ENCODE data around the gene PLPPR5.

DNA sequence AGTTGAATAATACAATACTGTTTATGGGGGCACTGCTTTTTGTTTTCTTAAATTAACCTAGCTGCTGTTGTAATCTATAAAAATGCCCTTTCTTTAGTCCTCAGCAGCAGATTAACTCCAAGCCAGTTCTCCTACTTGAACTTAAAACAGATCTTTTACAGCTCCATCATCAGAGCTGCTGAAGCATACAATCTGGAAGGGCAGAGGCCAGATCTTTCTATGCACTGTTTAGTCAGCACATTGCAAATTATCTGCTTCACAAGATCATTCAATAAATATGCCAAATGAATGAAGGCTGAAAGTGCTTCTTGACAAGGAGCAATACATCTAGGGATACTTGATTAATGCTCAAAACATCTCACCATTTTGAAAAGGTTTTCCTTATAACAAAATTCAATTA, 115.8 kb downstream of the PLPPR5 start:
- TF ChIP-seq POLR2A (IDR thresholded peaks at IDR 0.05; ENCODE audit: low read length) = no peak
- no peak for TF ChIP-seq GATA1 (IDR thresholded peaks at IDR 0.05; ENCODE audit: low read depth, low read length)

Data from erythroblast (primary cell).